Neural cell (in vitro differentiated cells): ENCODE results near the gene ZNF439. TPM values are rescaled to one million over a fixed set of nuclear protein-coding genes. Genes with fewer than 3 reads are reported as not detected.
"Not testable (repeated sequence)": the region's sequence is repeated elsewhere in the genome, so short reads cannot be mapped to it uniquely, and the experiment has no call there.

Source experiments
- H2AFZ ChIP-seq: fragments of 200-600, 300-800 bp; sonication (generic), shearing (Covaris generic); 2 replicates; pipeline ENCODE4 v1.6.0; 2014; ENCODE audit warnings: low read depth, mild to moderate bottlenecking, antibody characterized with exemption, low read length, moderate library complexity
- H3F3A ChIP-seq: fragments of 200-600 bp; shearing (Covaris generic); 2 replicates; pipeline ENCODE4 v1.6.1; 2016; ENCODE audit warnings: mild to moderate bottlenecking, moderate library complexity, mixed read lengths, antibody characterized with exemption, low read length; ENCODE audit not compliant: insufficient read depth, poor library complexity, severe bottlenecking
- H3K27ac ChIP-seq: fragments of 200-600, 300-800 bp; sonication (generic), shearing (Covaris generic); 2 replicates; pipeline ENCODE4 v1.5.1; 2014; ENCODE audit warnings: mild to moderate bottlenecking, low read length, moderate library complexity
- H3K27me3 ChIP-seq: fragments of 300-800, 200-600 bp; sonication (generic), shearing (Covaris generic); 2 replicates; pipeline ENCODE4 v1.6.0; 2014; ENCODE audit warnings: mild to moderate bottlenecking, low read depth, low read length, moderate library complexity; ENCODE audit not compliant: insufficient read depth
- H3K36me3 ChIP-seq: fragments of 300-800, 200-600 bp; sonication (generic), shearing (Covaris generic); 2 replicates; pipeline ENCODE4 v1.5.1; 2014; ENCODE audit warnings: mild to moderate bottlenecking, antibody characterized with exemption, low read length, moderate library complexity; ENCODE audit not compliant: insufficient read depth
- H3K4me2 ChIP-seq: fragments of 300-800, 200-600 bp; sonication (generic), shearing (Covaris generic); 2 replicates; pipeline ENCODE4 v1.6.0; 2014; ENCODE audit warnings: mild to moderate bottlenecking, low read length
- H3K4me3 ChIP-seq: fragments of 300-800, 200-600 bp; sonication (generic), shearing (Covaris generic); 2 replicates; pipeline ENCODE4 v1.5.1; 2014; ENCODE audit warnings: mild to moderate bottlenecking, low read length, moderate library complexity
- H3K79me2 ChIP-seq: fragments of 200-600 bp; shearing (Covaris generic); replicated peaks from 2 replicates; pipeline ENCODE4 v1.6.0; 2014; ENCODE audit warnings: mild to moderate bottlenecking, low read length, moderate library complexity; ENCODE audit not compliant: insufficient read depth
- H3K9ac ChIP-seq: fragments of 300-800, 200-600 bp; sonication (generic), shearing (Covaris generic); 2 replicates; pipeline ENCODE4 v1.6.1; 2016; ENCODE audit warnings: mild to moderate bottlenecking, low read length, mixed read lengths
- H3K9me2 ChIP-seq: fragments of 200-600 bp; shearing (Covaris generic); 2 replicates; pipeline ENCODE4 v1.6.1; 2016; ENCODE audit warnings: mild to moderate bottlenecking, low read length, mixed read lengths; ENCODE audit not compliant: insufficient read depth
- H3K9me3 ChIP-seq: fragments of 200-600, 300-800 bp; sonication (generic), shearing (Covaris generic); 2 replicates; pipeline ENCODE4 v1.6.1; 2016; ENCODE audit warnings: mild to moderate bottlenecking, mixed run types, low read length, moderate library complexity, mixed read lengths
- H4K20me1 ChIP-seq: fragments of 200-600 bp; shearing (Covaris generic); 2 replicates; pipeline ENCODE4 v1.6.1; 2016; ENCODE audit warnings: mild to moderate bottlenecking, mixed run types; ENCODE audit not compliant: insufficient read depth
- EP300 ChIP-seq: fragments of 450-650 bp; conservative IDR thresholded peaks from 2 replicates; pipeline ENCODE4 v1.6.1; 2014; ENCODE audit warnings: antibody characterized with exemption, mild to moderate bottlenecking, moderate library complexity; ENCODE audit not compliant: poor library complexity, severe bottlenecking
- EZH2 ChIP-seq: fragments of 200-600, 300-800 bp; shearing (Covaris generic), sonication (generic); IDR thresholded peaks from 2 replicates; pipeline ENCODE4 v1.6.1; 2014; ENCODE audit warnings: antibody characterized with exemption, low read length, borderline replicate concordance, mild to moderate bottlenecking; ENCODE audit not compliant: insufficient read depth, poor library complexity, severe bottlenecking
- MXI1 ChIP-seq: fragments of 450-650 bp; conservative IDR thresholded peaks from 2 replicates; pipeline ENCODE4 v1.6.1; 2014; ENCODE audit warnings: antibody characterized with exemption, mild to moderate bottlenecking; ENCODE audit not compliant: poor library complexity, severe bottlenecking
- POLR2AphosphoS5 ChIP-seq: IDR thresholded peaks from 2 replicates; pipeline ENCODE4 v1.6.1; 2012
- RAD21 ChIP-seq: fragments of 450-650 bp; conservative IDR thresholded peaks from 2 replicates; pipeline ENCODE4 v1.6.1; 2014; ENCODE audit warnings: antibody characterized with exemption, mild to moderate bottlenecking, moderate library complexity
- SMC3 ChIP-seq: fragments of 450-650 bp; conservative IDR thresholded peaks from 2 replicates; pipeline ENCODE4 v1.6.1; 2014; ENCODE audit warnings: antibody characterized with exemption, mild to moderate bottlenecking, moderate library complexity; ENCODE audit not compliant: poor library complexity
- TAF1 ChIP-seq: IDR thresholded peaks from 2 replicates; pipeline ENCODE4 v1.6.1; 2012; ENCODE audit warnings: low read depth
- polyA plus RNA-seq: library from polyadenylated mRNA; depleted of rRNA; stranded (reverse); fragments of >200 nt; gene quantifications from 2 replicates; pipeline ENCODE4 v1.2.3, GENCODE V29; 2014
- TF ChIP-seq, protein P1 (sequence below): IDR thresholded peaks from 2 replicates; pipeline ENCODE4 v1.6.1; 2012; ENCODE audit warnings: borderline replicate concordance
- TF ChIP-seq, protein P2 (sequence below): fragments of 450-650 bp; IDR thresholded peaks from 2 replicates; pipeline ENCODE4 v1.5.1; 2014; ENCODE audit warnings: antibody characterized with exemption, mild to moderate bottlenecking, moderate library complexity; ENCODE audit not compliant: poor library complexity, severe bottlenecking

ZNF439 gene
- polyA plus RNA-seq, 1 donor from 2014 or later = 2.0 TPM

DNA sequence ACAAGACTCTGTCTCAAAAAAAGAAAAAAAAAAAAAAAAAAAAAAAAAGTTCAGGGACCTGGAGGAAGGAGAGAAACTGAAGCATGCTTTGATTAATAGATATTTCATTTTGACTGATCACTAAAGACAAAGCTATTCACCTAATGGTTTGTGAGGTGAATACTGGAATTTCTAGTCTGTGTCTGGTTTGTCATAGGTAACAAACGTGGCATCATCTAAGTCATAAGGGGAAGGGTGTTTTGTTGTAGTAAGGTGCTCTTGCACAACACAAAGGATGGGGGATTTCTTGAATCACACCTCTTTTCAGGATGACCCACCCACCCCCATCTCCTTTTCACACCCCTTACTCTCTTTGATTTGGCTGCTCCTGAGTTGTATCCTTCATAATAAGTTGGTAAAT, 25.2 kb downstream of the ZNF439 start:
- no peak overlapping the region for H3K4me3 ChIP-seq
- H3K27me3 ChIP-seq = no peaks in the 10 kb centered on the region
- no peak overlapping the region for H3K9ac ChIP-seq
- no peaks in the 10 kb centered on the region for H3K36me3 ChIP-seq
- no peaks in the 10 kb centered on the region for H3F3A ChIP-seq
- no peak overlapping the region for H2AFZ ChIP-seq
- no peak overlapping the region for H3K4me2 ChIP-seq
- H3K9me2 ChIP-seq = no peaks in the 10 kb centered on the region
- H3K9me3 ChIP-seq = no peaks in the 10 kb centered on the region
- no peak overlapping the region for H3K27ac ChIP-seq
- TF ChIP-seq POLR2AphosphoS5 (no peak), EZH2 (no peak), TAF1 (no peak), MXI1 (no peak), EP300 (no peak), RAD21 (no peak), SMC3 (no peak)
- TF ChIP-seq, protein P1, sequence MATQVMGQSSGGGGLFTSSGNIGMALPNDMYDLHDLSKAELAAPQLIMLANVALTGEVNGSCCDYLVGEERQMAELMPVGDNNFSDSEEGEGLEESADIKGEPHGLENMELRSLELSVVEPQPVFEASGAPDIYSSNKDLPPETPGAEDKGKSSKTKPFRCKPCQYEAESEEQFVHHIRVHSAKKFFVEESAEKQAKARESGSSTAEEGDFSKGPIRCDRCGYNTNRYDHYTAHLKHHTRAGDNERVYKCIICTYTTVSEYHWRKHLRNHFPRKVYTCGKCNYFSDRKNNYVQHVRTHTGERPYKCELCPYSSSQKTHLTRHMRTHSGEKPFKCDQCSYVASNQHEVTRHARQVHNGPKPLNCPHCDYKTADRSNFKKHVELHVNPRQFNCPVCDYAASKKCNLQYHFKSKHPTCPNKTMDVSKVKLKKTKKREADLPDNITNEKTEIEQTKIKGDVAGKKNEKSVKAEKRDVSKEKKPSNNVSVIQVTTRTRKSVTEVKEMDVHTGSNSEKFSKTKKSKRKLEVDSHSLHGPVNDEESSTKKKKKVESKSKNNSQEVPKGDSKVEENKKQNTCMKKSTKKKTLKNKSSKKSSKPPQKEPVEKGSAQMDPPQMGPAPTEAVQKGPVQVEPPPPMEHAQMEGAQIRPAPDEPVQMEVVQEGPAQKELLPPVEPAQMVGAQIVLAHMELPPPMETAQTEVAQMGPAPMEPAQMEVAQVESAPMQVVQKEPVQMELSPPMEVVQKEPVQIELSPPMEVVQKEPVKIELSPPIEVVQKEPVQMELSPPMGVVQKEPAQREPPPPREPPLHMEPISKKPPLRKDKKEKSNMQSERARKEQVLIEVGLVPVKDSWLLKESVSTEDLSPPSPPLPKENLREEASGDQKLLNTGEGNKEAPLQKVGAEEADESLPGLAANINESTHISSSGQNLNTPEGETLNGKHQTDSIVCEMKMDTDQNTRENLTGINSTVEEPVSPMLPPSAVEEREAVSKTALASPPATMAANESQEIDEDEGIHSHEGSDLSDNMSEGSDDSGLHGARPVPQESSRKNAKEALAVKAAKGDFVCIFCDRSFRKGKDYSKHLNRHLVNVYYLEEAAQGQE = no peak
- TF ChIP-seq, protein P2, sequence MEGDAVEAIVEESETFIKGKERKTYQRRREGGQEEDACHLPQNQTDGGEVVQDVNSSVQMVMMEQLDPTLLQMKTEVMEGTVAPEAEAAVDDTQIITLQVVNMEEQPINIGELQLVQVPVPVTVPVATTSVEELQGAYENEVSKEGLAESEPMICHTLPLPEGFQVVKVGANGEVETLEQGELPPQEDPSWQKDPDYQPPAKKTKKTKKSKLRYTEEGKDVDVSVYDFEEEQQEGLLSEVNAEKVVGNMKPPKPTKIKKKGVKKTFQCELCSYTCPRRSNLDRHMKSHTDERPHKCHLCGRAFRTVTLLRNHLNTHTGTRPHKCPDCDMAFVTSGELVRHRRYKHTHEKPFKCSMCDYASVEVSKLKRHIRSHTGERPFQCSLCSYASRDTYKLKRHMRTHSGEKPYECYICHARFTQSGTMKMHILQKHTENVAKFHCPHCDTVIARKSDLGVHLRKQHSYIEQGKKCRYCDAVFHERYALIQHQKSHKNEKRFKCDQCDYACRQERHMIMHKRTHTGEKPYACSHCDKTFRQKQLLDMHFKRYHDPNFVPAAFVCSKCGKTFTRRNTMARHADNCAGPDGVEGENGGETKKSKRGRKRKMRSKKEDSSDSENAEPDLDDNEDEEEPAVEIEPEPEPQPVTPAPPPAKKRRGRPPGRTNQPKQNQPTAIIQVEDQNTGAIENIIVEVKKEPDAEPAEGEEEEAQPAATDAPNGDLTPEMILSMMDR = no peak
- no peaks in the 10 kb centered on the region for H4K20me1 ChIP-seq
- no peaks in the 10 kb centered on the region for H3K79me2 ChIP-seq

DNA sequence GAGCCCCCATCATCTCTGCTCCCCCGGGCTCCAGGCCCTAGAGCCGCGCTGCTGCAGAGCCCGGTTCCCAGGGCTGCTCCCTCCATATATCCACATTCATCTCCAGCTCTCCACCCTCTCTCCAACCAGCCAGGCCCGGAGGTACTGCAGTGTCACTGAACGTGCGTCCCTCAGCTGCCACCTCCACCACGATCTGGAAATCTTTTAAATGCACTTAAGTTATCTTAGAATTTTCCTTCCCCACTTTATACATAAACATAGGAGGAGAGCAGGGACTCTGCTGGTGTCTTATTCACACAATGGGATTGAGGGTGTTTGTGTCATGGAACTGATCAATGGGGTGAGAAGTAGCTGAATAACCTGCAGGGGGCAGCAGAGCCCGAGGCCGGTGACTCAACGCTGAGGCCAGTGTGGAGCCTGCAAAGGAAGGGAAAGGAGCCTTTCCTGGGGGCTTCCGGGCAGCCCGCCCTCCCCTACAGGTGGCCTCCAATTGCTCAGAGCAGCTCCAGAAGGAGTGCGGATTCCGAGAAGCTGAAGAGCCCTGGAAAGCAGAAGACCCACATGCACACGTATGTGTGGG, 31.3 kb downstream of the ZNF439 start:
- TF ChIP-seq, protein P2 = peak; percentile 67
- peak; percentile 48 for TF ChIP-seq RAD21
- TF ChIP-seq SMC3 = peak; percentile 56
- H3F3A ChIP-seq, H3K4me3 ChIP-seq, H3K9me2 ChIP-seq, H3K27ac ChIP-seq, H4K20me1 ChIP-seq, H3K4me2 ChIP-seq, H3K27me3 ChIP-seq, H2AFZ ChIP-seq, H3K9ac ChIP-seq, H3K79me2 ChIP-seq, H3K9me3 ChIP-seq, H3K36me3 ChIP-seq: not testable (repeated sequence)
